H1 (cell line): ENCODE results near the gene WDR11. TPM values are rescaled to one million over a fixed set of nuclear protein-coding genes. Genes with fewer than 3 reads are reported as not detected.

ENCODE experiments used
- CTCF ChIA-PET: fragments of 300-600 bp; sonication (Branson Sonifier 250); formaldehyde crosslinking; loops from one replicate; lab custom pipeline; 2021; ENCODE audit not compliant: partially characterized antibody; lab: Charles Lee
- POLR2A ChIA-PET: fragments of 300-600 bp; sonication (Branson Sonifier 250); formaldehyde crosslinking; loops from one replicate; lab custom pipeline; 2021; ENCODE audit warnings: inconsistent platforms; ENCODE audit not compliant: partially characterized antibody; lab: Charles Lee
- DNase-seq, 2 experiments: peaks; one replicate each; pipeline versions ENCODE4 v3.0.0 to v3.0.0-alpha.2; 2010 to 2022; ENCODE audit warnings: low spot score in 2 of 2, low read depth in 1 of 2, mixed read lengths in 1 of 2
- FAIRE-seq: peaks from 2 replicates; lab custom pipeline; 2011; peaks lifted over from hg19 to GRCh38; lab: Jason Lieb, UNC
- H2AFZ ChIP-seq: 2 replicates; pipeline ENCODE4 v1.8.1; 2012; ENCODE audit warnings: low read length, inconsistent platforms
- H2AK5ac ChIP-seq: 2 replicates; pipeline ENCODE4 v1.6.1; 2013; ENCODE audit warnings: low read depth, low read length
- H2BK120ac ChIP-seq: replicated peaks from 2 replicates; pipeline ENCODE3; 2013; ENCODE audit warnings: low read depth, low read length, inconsistent platforms
- H2BK12ac ChIP-seq: 2 replicates; pipeline ENCODE4 v1.6.1; 2013; ENCODE audit warnings: low read depth, low read length
- H2BK15ac ChIP-seq: 2 replicates; pipeline ENCODE4 v1.6.1; 2013; ENCODE audit warnings: low read length
- H2BK20ac ChIP-seq: 2 replicates; pipeline ENCODE4 v1.6.1; 2013; ENCODE audit warnings: low read length
- H2BK5ac ChIP-seq: 2 replicates; pipeline ENCODE4 v1.6.1; 2013; ENCODE audit warnings: low read depth, low read length
- H3K14ac ChIP-seq: 2 replicates; pipeline ENCODE4 v1.6.1; 2013; ENCODE audit warnings: inconsistent platforms; ENCODE audit not compliant: insufficient read length
- H3K18ac ChIP-seq: 2 replicates; pipeline ENCODE4 v1.6.1; 2013; ENCODE audit warnings: low read length; ENCODE audit errors: extremely low read depth
- H3K23ac ChIP-seq: 2 replicates; pipeline ENCODE4 v1.6.1; 2013; ENCODE audit warnings: inconsistent platforms; ENCODE audit not compliant: insufficient read length
- H3K23me2 ChIP-seq: 2 replicates; pipeline ENCODE4 v1.6.1; 2013; ENCODE audit warnings: low read depth, low read length
- H3K27ac ChIP-seq: 2 replicates; pipeline ENCODE4 v1.6.1; 2011; ENCODE audit warnings: low read depth, low read length, inconsistent platforms
- H3K27me3 ChIP-seq, 4 experiments: replicated peaks in 1 of 4; 1 replicate in 1 of 4; 2 replicates in 3 of 4; pipeline versions ENCODE4 v1.6.1 to v1.8.1; 2011 to 2013; ENCODE audit warnings: low read length in 3 of 4, mild to moderate bottlenecking in 3 of 4, inconsistent platforms in 2 of 4, mixed read lengths in 2 of 4, moderate library complexity in 1 of 4; ENCODE audit not compliant: control insufficient read depth in 3 of 4, insufficient read depth in 3 of 4; ENCODE audit errors: extremely low read depth in 1 of 4
- H3K36me3 ChIP-seq, 4 experiments: 2 replicates each; pipeline versions ENCODE4 v1.6.1 to v1.8.1; 2011 to 2013; ENCODE audit warnings: mild to moderate bottlenecking in 4 of 4, low read length in 3 of 4, moderate library complexity in 2 of 4, control low read depth in 1 of 4, inconsistent platforms in 1 of 4; ENCODE audit not compliant: insufficient read depth in 4 of 4, control insufficient read depth in 2 of 4
- H3K4ac ChIP-seq: replicated peaks from 2 replicates; pipeline ENCODE3; 2013; ENCODE audit warnings: low read length, low read depth, mixed read lengths, inconsistent platforms; ENCODE audit not compliant: insufficient read length
- H3K4me1 ChIP-seq, 4 experiments: replicated peaks in 1 of 4; 1 replicate in 1 of 4; 2 replicates in 3 of 4; pipeline versions ENCODE4 v1.6.1 to v1.8.1; 2011 to 2013; ENCODE audit warnings: low read length in 3 of 4, inconsistent platforms in 2 of 4, mixed read lengths in 1 of 4; ENCODE audit not compliant: insufficient read depth in 4 of 4, control insufficient read depth in 3 of 4
- H3K4me2 ChIP-seq, 2 experiments: 2 replicates each; pipeline versions ENCODE4 v1.6.1 to v1.8.1; 2011 to 2013; ENCODE audit warnings: low read depth in 2 of 2, low read length in 2 of 2, control low read depth in 1 of 2, inconsistent platforms in 1 of 2, mild to moderate bottlenecking in 1 of 2; ENCODE audit not compliant: insufficient read depth in 1 of 2
- H3K4me3 ChIP-seq, 4 experiments: fragments of 200-600, 300-600 bp in 1 of 4; sonication (generic), shearing (Covaris generic), sonication (Bioruptor Twin) in 1 of 4; 2 replicates each; pipeline versions ENCODE4 v1.5.1 to v1.8.1; 2011 to 2016; ENCODE audit warnings: low read length in 4 of 4, low read depth in 3 of 4, control low read depth in 2 of 4, inconsistent platforms in 2 of 4, mild to moderate bottlenecking in 2 of 4, mixed read lengths in 1 of 4, moderate library complexity in 1 of 4; ENCODE audit not compliant: insufficient read depth in 2 of 4; ENCODE audit errors: extremely low read depth in 1 of 4
- H3K56ac ChIP-seq: replicated peaks from 2 replicates; pipeline ENCODE3; 2013; ENCODE audit warnings: low read depth, mild to moderate bottlenecking, mixed read lengths, low read length, inconsistent platforms; ENCODE audit not compliant: insufficient read length
- H3K79me1 ChIP-seq: 2 replicates; pipeline ENCODE4 v1.6.1; 2013; ENCODE audit warnings: low read depth, low read length, control low read depth
- H3K79me2 ChIP-seq, 2 experiments: 2 replicates each; pipeline versions ENCODE4 v1.6.1 to v1.8.1; 2012 to 2013; ENCODE audit warnings: low read length in 2 of 2, mild to moderate bottlenecking in 2 of 2, inconsistent platforms in 1 of 2; ENCODE audit not compliant: insufficient read depth in 2 of 2, control insufficient read depth in 1 of 2
- H3K9ac ChIP-seq, 4 experiments: replicated peaks in 1 of 4; 1 replicate in 1 of 4; 2 replicates in 3 of 4; pipeline versions ENCODE4 v1.6.1 to v1.8.1; 2011 to 2013; ENCODE audit warnings: low read depth in 3 of 4, low read length in 3 of 4, control low read depth in 2 of 4, mild to moderate bottlenecking in 2 of 4, moderate library complexity in 2 of 4, inconsistent platforms in 1 of 4; ENCODE audit errors: extremely low read depth in 1 of 4
- H3K9me3 ChIP-seq, 2 experiments: 2 replicates each; pipeline versions ENCODE4 v1.6.1 to v1.8.1; 2012 to 2013; ENCODE audit warnings: mild to moderate bottlenecking in 2 of 2, moderate library complexity in 2 of 2, control low read depth in 1 of 2, inconsistent platforms in 1 of 2, low read depth in 1 of 2, low read length in 1 of 2, mixed read lengths in 1 of 2; ENCODE audit not compliant: insufficient read depth in 2 of 2
- H4K20me1 ChIP-seq, 2 experiments: replicated peaks in 1 of 2; 2 replicates each; pipeline versions ENCODE3 to v1.8.1; 2011 to 2013; ENCODE audit warnings: inconsistent platforms in 2 of 2, low read length in 2 of 2, mild to moderate bottlenecking in 1 of 2; ENCODE audit not compliant: insufficient read depth in 2 of 2, control insufficient read depth in 1 of 2
- H4K5ac ChIP-seq: 2 replicates; pipeline ENCODE4 v1.6.1; 2013; ENCODE audit warnings: low read length, low read depth, mixed read lengths, inconsistent platforms; ENCODE audit not compliant: insufficient read length
- H4K8ac ChIP-seq: 2 replicates; pipeline ENCODE4 v1.8.0; 2013; ENCODE audit warnings: mild to moderate bottlenecking, moderate library complexity, low read length, inconsistent platforms; ENCODE audit not compliant: insufficient read depth; ENCODE audit errors: extremely low read depth
- H4K91ac ChIP-seq: replicated peaks from 2 replicates; pipeline ENCODE3; 2013; ENCODE audit warnings: low read length, mixed read lengths, inconsistent platforms; ENCODE audit not compliant: insufficient read length
- CREB1 ChIP-seq: IDR thresholded peaks from 2 replicates; pipeline ENCODE4 v1.6.1; 2012; ENCODE audit warnings: inconsistent platforms
- SP2 ChIP-seq: IDR thresholded peaks from 2 replicates; pipeline ENCODE4 v1.6.1; 2012; ENCODE audit warnings: mild to moderate bottlenecking, low read length, inconsistent platforms
- WGBS, 2 experiments: shearing (Covaris generic) in 1 of 2; methylation state at CpG; one replicate each; pipeline versions ENCODE4 v1.1.6 to v1.1.7; 2013 to 2015; ENCODE audit warnings: low lambda C conversion rate in 2 of 2, mixed read lengths in 2 of 2, inconsistent platforms in 1 of 2, low coverage in 1 of 2, missing lambda C conversion rate in 1 of 2; ENCODE audit not compliant: insufficient replicate concordance in 2 of 2, insufficient coverage in 1 of 2, insufficient read length in 1 of 2; ENCODE audit errors: extremely low coverage in 1 of 2, missing lambda C conversion rate in 1 of 2; 5-methylcytosine and 5-hydroxymethylcytosine counted together
- long read RNA-seq, 2 experiments: library from RNA in 1 of 2; library from capped mRNA in 1 of 2; stranded (forward); transcript quantifications; one replicate each; pipeline ENCODE4 v2.0.0, GENCODE V29; 2021; ENCODE audit warnings: inconsistent platforms in 1 of 2
- polyA minus RNA-seq, 3 experiments: library from RNA; depleted of rRNA, polyadenylated mRNA; stranded (reverse); fragments of >200 nt; gene quantifications; 1 replicate in 2 of 3; 2 replicates in 1 of 3; pipeline ENCODE4 v1.2.3, GENCODE V29; 2011
- polyA plus RNA-seq, 7 experiments: library from polyadenylated mRNA; depleted of rRNA in 3 of 7; stranded (reverse) in 5 of 7; unstranded in 2 of 7; fragments of >200 nt in 5 of 7; fragments of 200-250 nt in 2 of 7; gene quantifications; 1 replicate in 5 of 7; 2 replicates in 1 of 7; 4 replicates in 1 of 7; pipeline versions ENCODE4 v1.2.1 to v1.2.3, GENCODE V29; 2011 to 2013; ENCODE audit warnings: missing spikeins in 2 of 7, mixed read lengths in 2 of 7
- total RNA-seq: library from RNA; stranded (reverse); fragmentation: NEBNext Ultra II Directional; extraction: Animal tissue kit (Norgen Biotek cat#: 25700); gene quantifications from 2 replicates; pipeline ENCODE4 v1.2.1, GENCODE V29; 2021

WDR11 gene, protein sequence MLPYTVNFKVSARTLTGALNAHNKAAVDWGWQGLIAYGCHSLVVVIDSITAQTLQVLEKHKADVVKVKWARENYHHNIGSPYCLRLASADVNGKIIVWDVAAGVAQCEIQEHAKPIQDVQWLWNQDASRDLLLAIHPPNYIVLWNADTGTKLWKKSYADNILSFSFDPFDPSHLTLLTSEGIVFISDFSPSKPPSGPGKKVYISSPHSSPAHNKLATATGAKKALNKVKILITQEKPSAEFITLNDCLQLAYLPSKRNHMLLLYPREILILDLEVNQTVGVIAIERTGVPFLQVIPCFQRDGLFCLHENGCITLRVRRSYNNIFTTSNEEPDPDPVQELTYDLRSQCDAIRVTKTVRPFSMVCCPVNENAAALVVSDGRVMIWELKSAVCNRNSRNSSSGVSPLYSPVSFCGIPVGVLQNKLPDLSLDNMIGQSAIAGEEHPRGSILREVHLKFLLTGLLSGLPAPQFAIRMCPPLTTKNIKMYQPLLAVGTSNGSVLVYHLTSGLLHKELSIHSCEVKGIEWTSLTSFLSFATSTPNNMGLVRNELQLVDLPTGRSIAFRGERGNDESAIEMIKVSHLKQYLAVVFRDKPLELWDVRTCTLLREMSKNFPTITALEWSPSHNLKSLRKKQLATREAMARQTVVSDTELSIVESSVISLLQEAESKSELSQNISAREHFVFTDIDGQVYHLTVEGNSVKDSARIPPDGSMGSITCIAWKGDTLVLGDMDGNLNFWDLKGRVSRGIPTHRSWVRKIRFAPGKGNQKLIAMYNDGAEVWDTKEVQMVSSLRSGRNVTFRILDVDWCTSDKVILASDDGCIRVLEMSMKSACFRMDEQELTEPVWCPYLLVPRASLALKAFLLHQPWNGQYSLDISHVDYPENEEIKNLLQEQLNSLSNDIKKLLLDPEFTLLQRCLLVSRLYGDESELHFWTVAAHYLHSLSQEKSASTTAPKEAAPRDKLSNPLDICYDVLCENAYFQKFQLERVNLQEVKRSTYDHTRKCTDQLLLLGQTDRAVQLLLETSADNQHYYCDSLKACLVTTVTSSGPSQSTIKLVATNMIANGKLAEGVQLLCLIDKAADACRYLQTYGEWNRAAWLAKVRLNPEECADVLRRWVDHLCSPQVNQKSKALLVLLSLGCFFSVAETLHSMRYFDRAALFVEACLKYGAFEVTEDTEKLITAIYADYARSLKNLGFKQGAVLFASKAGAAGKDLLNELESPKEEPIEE
- total RNA-seq (37.9 and 39.7 TPM in 2 replicates), polyA plus RNA-seq (2011; rRNA removed) (41.9 and 43.6 TPM in 2 replicates), polyA minus RNA-seq (2011; rRNA and poly(A)+ RNA removed) (194 and 256 TPM in 2 replicates)
- 35.6 TPM for polyA plus RNA-seq (2011; cell fraction: cytosol; rRNA removed)
- 75.7 TPM for polyA plus RNA-seq (2011; cell fraction: nucleus; rRNA removed)
- 28.4 to 36.5 TPM (median 32.4 TPM) in 4 replicates for polyA plus RNA-seq (2012, experiment 1 of 2)
- polyA plus RNA-seq (2012, experiment 2 of 2) = 2.1 TPM
- 38.2 TPM for polyA plus RNA-seq (2013, experiment 1 of 2)
- polyA plus RNA-seq (2013, experiment 2 of 2) = 31.7 TPM
- polyA minus RNA-seq (2011; cell fraction: cytosol; rRNA and poly(A)+ RNA removed) = 50.1 TPM
- polyA minus RNA-seq (2011; cell fraction: nucleus; rRNA and poly(A)+ RNA removed) = 103 TPM
- long read RNA-seq, experiment 1, full-length matches to known transcripts = 9 of 32 reads
- long read RNA-seq, experiment 1, partial matches to known transcripts = 16 of 32 reads
- long read RNA-seq, experiment 1, other reads (novel, unspliced or antisense) = 7 of 32 reads
- long read RNA-seq, experiment 2, partial matches to known transcripts = 4 of 5 reads
- long read RNA-seq, experiment 2, other reads (novel, unspliced or antisense) = 1 of 5 reads

DNA sequence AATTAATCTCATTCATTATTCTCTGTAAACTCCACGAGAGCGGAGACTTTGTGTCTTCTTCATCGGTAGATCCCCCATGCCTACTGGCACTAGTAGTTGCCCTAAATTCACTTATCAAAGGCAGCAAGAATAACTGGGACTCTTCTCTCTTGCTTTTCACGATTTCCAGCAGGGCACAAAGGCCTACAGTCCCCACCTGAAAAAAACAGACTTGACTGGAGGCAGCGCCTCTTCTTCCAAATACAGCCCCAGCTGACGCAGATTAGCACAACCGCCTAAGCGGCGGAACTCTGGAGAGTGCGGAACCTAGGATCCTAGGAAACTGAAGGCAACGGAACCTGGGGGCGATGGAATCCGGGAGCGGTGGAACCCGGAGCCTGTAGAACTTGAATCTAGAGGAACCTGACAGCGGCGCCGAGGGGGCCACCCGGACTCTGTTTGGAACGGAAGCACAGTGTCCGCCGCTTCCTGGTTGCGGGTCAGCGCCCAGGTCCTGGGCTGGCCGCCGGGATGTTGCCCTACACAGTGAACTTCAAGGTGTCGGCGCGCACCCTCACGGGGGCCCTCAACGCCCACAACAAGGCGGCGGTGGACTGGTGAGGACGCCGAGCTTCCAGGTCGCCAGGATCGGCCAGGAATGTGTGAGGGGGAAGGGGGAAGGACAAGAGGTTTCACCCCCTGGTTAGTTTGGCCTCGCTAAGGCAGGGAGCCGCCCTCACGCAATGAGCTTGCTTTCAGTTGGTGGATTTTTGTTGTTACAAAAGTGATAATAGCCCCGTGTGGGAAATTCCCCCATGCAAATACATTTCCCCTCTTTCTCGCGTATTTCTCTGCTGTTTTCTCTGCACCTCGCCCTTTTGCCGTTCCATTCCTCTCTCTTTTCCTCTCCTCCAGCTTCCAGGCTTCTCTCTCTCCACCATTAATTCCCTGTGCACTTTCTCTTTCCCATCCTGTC, at the start of gene WDR11:
WDR11 (plus strand) TSS at position 452 of the 955 bp plus-strand sequence; CDS start at position 511, 59 bp downstream.
- Histone ChIP-seq H2BK12ac (0 out of 2 replicates have a peak within 1 kb of the TSS, but pooled peaks have one; percentile 68), H3K9ac (peak within 1 kb of the TSS; percentile 10 to 87 (median 80)), H4K91ac (peak within 1 kb of the TSS; percentile 0), H3K36me3 (peaks cover 0 to 12% (median 6%) of the 10 kb centered on the region in 4 experiments; a peak in 4 of 8 replicates), H3K4me2 (peak within 1 kb of the TSS; percentile 72 to 73), H3K79me2 (peaks cover 0 to 40% of the 10 kb centered on the region in 2 experiments; a peak in 3 of 4 replicates), H3K23me2 (peaks cover 2% of the 10 kb centered on the region), H3K4me3 (peak within 1 kb of the TSS; percentile 62 to 98 (median 93)), H2BK20ac (no peak within 1 kb of the TSS), H3K18ac (peak within 1 kb of the TSS; percentile 83), H3K4ac (no peak within 1 kb of the TSS), H4K8ac (peak within 1 kb of the TSS; percentile 98; the same call in 1 of the 2 replicates), H3K9me3 (peaks cover 2 to 4% of the 10 kb centered on the region in 2 experiments; a peak in 1 of 4 replicates), H2BK5ac (peak within 1 kb of the TSS; percentile 80), H3K79me1 (no peaks in the 10 kb centered on the region), H4K20me1 (no peaks in the 10 kb centered on the region), H3K56ac (peak within 1 kb of the TSS; percentile 73), H2AK5ac (no peak within 1 kb of the TSS), H3K4me1 (peaks cover 0 to 3% (median 0%) of the 10 kb centered on the region in 4 experiments; a peak in 1 of 7 replicates), H3K23ac (no peak within 1 kb of the TSS), H3K27ac (peak within 1 kb of the TSS; percentile 74), H2BK15ac (no peak within 1 kb of the TSS), H3K27me3 (no peaks in the 10 kb centered on the region), H3K14ac (no peak within 1 kb of the TSS), H4K5ac (peak within 1 kb of the TSS; percentile 55), H2AFZ (peak within 1 kb of the TSS; percentile 84), H2BK120ac (peak within 1 kb of the TSS; percentile 52)
- CTCF ChIA-PET = interaction anchor here (0.9 to 2.0 kb wide), 4 partner anchors 10 to 217 kb away, joined by 3 to 5 read pairs (median 4); no protein-coding TSS in a partner anchor
- DNase-seq = peak; percentile 77 to 87
- no peak for FAIRE-seq
- POLR2A ChIA-PET = interaction anchor here (0.7 to 1.4 kb wide), 6 partner anchors 10 to 116 kb away, joined by 3 to 5 read pairs (median 3); no protein-coding TSS in a partner anchor
- 9% methylated on average over 39 of the region's 45 CpGs; no CpG with 5 or more reads in 1 of the 2 experiments for WGBS, 2 experiments
- TF ChIP-seq SP2 (no peak), CREB1 (peak; percentile 69)
